COLO668 (cell line): ENCODE measurements around the gene TNKS1BP1.

ENCODE experiments used
- DNase-seq: peaks from one replicate; lab custom pipeline; 2025; ENCODE audit not compliant: unreplicated experiment; lab: John Stamatoyannopoulos, UW

TNKS1BP1 gene

GRCh38 chr11:57335023-57335342, 10.2 kb upstream of the TNKS1BP1 start:
- no peak for DNase-seq

DNA sequence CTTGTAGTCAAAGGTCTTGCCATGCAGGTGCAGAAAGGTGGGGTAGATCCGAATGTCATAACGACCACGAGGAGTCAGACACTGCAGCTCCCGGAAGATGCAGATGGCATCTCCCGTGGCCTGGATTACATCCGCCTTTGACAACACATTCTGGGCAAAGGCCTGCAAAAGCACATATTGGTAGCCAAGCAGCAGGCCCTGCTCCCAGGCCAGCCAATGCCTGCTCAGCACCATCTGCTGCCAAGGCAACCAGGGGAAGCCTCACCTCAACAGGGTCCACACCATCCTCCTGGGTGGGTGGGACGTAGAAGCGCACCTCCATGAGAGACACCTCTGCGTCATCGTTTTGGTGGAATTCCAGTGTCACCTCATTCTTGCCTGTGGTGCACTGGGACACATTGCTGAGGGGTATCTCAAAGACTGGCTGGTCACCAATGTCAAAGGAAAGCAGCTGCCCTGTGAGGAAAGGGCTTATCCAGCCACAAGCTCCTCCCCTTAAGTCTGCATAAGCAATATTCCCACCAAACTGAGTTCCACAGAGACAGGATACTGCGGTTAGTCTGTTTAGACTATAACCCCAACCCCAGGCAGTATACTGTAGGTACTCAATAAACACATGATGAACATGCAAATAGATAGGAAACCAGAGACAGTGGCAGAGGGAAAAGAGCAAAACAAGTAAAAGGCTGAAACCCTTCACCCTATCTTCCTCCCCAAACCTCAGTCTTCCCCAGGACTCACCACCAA, 8.1 kb upstream of the TNKS1BP1 start:
- no peak for DNase-seq

GRCh38 chr11:57331720-57332119, 7.0 kb upstream of the TNKS1BP1 start:
- no peak for DNase-seq

- no peak for DNase-seq
Measured at GRCh38 chr11:57330029-57330428, 5.3 kb upstream of the TNKS1BP1 start.

DNA sequence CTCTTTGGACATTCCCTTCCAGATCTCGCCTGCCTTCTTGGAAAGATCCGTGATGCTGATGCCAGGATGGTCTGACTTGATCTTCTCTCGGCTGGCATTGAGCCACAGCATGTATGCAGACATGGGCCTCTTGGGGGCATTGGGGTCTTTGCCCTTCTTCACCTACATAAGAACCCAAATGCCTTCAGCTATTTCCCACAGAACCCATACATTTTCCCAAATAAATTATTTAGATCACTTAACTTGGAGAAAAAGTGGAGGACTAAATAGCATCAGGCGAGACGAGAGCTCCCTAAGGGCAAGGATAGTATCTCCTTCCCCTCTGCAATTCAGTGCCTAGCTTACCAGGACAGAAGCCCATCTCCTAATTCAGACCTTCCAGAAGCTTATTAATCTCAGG, 3.0 kb upstream of the TNKS1BP1 start:
- no peak for DNase-seq

- peak; percentile 60 for DNase-seq
Measured at GRCh38 chr11:57325735-57326048, 940 bp upstream of the TNKS1BP1 start.

- DNase-seq = peak; percentile 56
Measured at GRCh38 chr11:57324154-57324885, 432 bp downstream of the TNKS1BP1 start.

GRCh38 chr11:57323855-57324153, 948 bp downstream of the TNKS1BP1 start:
- no peak for DNase-seq

DNA sequence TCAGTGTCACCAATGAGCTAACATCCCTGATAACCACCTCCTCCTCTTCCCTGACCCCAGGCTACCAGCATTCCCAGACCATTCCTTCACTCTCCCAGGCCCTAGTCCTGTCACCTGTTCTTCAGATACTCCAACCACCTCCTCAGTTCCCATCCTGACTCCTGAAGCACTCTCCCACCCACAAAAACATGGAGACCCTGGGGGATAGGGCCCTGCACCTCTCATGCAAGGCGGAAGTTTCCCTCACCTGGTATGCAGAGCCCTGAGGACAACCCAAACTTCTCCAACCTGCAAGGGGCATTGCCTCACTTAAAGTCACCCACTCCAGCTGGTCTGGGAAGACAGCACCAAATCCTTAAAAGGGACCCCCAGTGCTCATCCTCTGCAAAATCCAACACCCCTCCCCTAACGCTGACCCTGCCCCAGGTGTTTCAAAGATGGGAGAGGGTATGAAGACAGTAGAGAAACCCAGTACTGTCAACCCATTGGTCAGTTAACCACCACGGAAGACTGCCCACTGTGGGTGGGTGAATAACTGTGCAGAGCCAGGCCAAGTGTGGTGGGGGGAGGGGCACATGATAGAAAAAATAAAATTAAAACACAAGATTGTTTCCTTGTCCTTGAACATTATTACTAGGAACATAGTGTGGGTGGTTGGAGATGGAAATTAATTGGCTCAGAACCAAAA, 1.4 kb downstream of the TNKS1BP1 start:
- no peak for DNase-seq

GRCh38 chr11:57322256-57323166, 2.2 kb downstream of the TNKS1BP1 start:
- peak; percentile 63 for DNase-seq

DNA sequence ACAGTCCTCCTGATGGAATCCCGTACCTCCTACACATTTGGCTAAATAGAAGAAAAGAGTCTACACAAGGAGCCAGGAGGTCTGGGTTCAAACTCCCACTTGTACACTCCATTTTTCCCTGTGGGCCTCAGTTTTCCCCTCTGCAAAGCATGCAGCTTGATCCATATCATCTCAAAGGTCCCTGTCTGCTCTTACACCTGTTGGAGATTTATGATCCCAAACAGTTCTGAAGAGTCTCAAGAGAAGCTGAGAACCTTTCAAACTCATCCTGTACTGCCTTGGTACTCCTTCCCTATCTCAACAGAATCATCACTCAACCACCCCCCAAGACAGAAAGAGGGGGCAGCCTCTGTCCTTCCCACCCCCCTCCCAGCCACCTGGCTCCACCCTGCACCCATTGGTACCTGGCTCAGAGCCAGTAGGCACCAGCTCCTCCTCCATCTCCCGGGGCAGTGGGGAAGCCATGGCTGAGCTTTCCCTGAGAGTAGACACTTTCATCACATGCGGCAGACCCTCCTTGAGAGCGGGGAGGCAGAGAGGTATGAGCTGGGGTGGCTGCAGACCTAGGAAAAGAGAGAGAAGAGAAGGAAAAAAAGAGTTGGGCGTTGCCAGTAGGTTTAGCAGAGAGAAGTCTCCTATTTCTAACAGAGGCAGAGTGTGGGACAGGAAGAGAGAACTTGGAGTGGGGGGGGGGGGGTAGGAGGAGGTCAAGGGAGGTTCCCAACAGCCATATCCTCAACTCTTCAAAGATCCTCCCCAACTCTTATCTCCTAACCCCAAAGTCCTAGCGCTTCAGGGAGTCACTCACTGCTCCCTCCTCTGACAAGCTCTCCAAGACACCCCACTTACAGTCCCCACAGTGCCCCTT, 3.1 kb downstream of the TNKS1BP1 start:
- DNase-seq = peak; percentile 42

- DNase-seq = no peak
Measured at GRCh38 chr11:57320719-57321387, 3.9 kb downstream of the TNKS1BP1 start.

GRCh38 chr11:57320067-57320718, 4.6 kb downstream of the TNKS1BP1 start:
- no peak for DNase-seq

GRCh38 chr11:57318178-57318577, 6.6 kb downstream of the TNKS1BP1 start:
- no peak for DNase-seq

DNA sequence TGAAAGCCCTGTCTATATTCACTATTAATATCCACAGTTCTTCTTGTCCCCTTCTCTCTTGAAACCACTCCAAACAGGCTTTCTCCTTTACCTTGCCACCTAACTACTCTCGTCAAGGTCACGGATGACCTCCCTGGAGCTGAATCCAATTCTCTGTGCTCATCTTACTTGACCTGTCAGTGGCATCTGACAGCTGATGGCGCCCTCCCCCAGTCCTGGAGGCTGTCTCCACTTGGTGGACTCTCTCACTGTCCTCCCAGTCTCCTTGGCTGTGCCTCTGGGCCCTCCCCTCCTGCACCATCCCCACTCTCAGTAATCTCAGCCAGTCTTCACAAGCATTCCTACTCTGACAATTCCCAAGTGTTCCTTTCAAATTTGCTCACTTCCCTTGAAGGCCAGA, 8.7 kb downstream of the TNKS1BP1 start:
- no peak for DNase-seq

DNA sequence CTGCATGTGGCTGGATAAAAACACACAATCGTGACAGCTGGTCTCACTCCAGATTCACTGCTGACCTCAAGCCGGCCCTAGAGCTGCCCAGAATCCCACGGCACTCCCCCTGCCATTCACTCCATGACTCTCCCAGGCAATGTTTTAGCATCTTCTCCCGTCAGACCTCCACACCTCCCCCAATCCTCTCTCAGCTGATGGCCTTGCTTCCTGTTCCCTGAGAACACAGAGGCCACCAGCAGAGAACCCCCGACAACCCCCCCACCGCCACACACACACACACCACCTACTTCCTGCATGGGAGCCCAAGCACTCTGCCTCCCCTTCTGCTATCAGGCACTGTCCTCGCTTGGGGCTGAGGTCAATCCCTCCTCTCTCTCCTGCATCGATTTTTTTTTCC, 9.3 kb downstream of the TNKS1BP1 start:
- peak; percentile 7 for DNase-seq

DNA sequence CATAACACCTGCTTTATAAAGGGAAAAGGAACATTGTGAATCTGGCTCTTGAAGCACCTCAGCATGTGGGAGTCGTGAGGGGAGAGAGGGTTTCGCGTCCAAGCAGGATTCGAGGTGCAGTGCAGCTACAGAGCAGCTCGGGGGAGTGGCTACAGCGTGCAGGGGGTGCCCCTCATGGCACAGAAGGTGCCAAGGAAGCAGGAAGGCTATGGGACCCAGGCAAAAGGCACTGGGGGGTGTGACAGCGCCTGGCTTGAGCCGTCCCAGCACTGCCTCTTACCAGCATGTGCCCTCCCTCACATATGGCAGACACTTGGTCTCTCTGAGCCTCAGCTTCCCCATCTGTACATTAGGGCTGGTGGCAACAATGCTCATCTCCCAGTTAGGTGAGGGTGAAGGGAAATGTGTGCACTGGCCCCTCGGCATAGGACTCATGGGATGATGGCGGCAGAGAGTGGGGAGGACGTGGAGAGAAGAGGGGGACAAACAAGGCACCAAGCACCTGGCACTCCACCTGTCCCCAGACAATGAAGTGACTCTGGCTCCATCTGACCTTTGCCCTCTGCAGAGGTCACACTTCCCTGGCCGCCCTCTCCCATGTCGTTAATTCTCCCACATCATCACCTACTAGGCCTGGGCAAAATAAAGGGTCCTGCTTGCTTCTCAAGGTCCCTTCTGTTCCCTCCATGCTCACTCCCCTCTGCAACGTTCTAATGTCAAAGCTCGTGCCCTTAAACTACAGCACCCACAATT, 10.4 kb downstream of the TNKS1BP1 start:
- no peak for DNase-seq

- DNase-seq = no peak
Measured at GRCh38 chr11:57313788-57314135, 11.0 kb downstream of the TNKS1BP1 start.
